Osteocyte (in vitro differentiated cells): Measurements from ENCODE around the gene HADHA. TPM values are rescaled to one million over a fixed set of nuclear protein-coding genes. Genes with fewer than 3 reads are reported as not detected.
A peak's percentile ranks its signal among the peaks of the same experiment; 100 is the strongest.

Experiments used
- DNase-seq: peaks from one replicate; pipeline ENCODE4 v3.0.0; 2021; ENCODE audit warnings: mixed read lengths; ENCODE audit not compliant: unreplicated experiment; ENCODE audit errors: extremely low spot score
- H3K27ac Mint-ChIP-seq: one replicate; pipeline ENCODE4 v1.8.0; 2021; ENCODE audit warnings: mild to moderate bottlenecking, mixed read lengths; ENCODE audit not compliant: unreplicated experiment
- H3K27me3 Mint-ChIP-seq: one replicate; pipeline ENCODE4 v1.8.0; 2021; ENCODE audit warnings: mixed read lengths; ENCODE audit not compliant: unreplicated experiment
- H3K36me3 Mint-ChIP-seq: one replicate; pipeline ENCODE4 v1.8.0; 2021; ENCODE audit warnings: mixed read lengths; ENCODE audit not compliant: unreplicated experiment
- H3K4me1 Mint-ChIP-seq: one replicate; pipeline ENCODE4 v1.8.0; 2021; ENCODE audit warnings: mixed read lengths; ENCODE audit not compliant: unreplicated experiment
- H3K4me3 Mint-ChIP-seq: one replicate; pipeline ENCODE4 v1.8.0; 2021; ENCODE audit warnings: mild to moderate bottlenecking, moderate library complexity, mixed read lengths; ENCODE audit not compliant: unreplicated experiment
- H3K9me3 Mint-ChIP-seq: one replicate; pipeline ENCODE4 v1.8.0; 2021; ENCODE audit warnings: mixed read lengths; ENCODE audit not compliant: unreplicated experiment
- total RNA-seq: library from RNA; stranded (reverse); gene quantifications from 2 replicates; pipeline ENCODE4 v1.2.1, GENCODE V29; 2021
- TF ChIP-seq, protein P1 (sequence below): fragments of 200-600 bp; sonication (generic); IDR thresholded peaks from 2 replicates; pipeline ENCODE4 v1.5.0; 2021; ENCODE audit warnings: antibody characterized with exemption, mild to moderate bottlenecking, moderate library complexity

HADHA gene
- total RNA-seq, 1 donor from 2014 or later: 114 TPM

DNA sequence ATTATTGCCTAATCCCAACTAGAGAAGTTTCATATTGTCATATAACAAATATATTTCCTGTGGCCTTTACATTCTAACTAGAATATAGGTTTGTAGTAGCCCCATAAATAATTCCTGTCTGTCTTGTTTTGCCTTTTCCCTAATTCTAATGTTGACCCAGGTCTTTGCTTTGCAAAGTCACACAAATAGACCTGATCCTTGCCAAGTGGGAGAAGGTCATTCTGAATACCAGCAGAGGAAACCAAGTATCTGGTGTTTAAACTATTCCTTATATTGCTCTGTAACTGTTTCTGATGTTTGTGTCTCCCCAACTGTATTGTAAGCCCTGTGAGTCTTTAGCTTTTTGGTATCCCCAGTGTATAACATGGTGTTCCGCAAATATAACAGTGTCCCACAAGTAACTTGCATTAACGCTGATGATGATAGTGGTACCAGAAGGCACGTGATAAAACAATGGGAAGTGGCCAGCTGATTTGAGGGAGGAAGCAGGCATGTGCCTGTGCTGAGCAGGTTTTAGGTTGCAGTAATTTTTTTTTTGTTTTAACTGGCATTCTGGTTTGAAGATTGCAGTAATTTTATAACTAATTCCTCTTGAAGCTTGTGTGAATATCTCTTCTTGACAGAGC lies 11.4 kb upstream of the HADHA start:
- Mint-ChIP-seq H3K4me1 (no peaks in the 10 kb centered on the region), H3K36me3 (peaks cover 9% of the 10 kb centered on the region), H3K9me3 (no peaks in the 10 kb centered on the region), H3K27ac (no peak overlapping the region), H3K4me3 (no peak overlapping the region), H3K27me3 (no peaks in the 10 kb centered on the region)
- no peak for DNase-seq
- TF ChIP-seq, protein P1, sequence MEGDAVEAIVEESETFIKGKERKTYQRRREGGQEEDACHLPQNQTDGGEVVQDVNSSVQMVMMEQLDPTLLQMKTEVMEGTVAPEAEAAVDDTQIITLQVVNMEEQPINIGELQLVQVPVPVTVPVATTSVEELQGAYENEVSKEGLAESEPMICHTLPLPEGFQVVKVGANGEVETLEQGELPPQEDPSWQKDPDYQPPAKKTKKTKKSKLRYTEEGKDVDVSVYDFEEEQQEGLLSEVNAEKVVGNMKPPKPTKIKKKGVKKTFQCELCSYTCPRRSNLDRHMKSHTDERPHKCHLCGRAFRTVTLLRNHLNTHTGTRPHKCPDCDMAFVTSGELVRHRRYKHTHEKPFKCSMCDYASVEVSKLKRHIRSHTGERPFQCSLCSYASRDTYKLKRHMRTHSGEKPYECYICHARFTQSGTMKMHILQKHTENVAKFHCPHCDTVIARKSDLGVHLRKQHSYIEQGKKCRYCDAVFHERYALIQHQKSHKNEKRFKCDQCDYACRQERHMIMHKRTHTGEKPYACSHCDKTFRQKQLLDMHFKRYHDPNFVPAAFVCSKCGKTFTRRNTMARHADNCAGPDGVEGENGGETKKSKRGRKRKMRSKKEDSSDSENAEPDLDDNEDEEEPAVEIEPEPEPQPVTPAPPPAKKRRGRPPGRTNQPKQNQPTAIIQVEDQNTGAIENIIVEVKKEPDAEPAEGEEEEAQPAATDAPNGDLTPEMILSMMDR: no peak

DNA sequence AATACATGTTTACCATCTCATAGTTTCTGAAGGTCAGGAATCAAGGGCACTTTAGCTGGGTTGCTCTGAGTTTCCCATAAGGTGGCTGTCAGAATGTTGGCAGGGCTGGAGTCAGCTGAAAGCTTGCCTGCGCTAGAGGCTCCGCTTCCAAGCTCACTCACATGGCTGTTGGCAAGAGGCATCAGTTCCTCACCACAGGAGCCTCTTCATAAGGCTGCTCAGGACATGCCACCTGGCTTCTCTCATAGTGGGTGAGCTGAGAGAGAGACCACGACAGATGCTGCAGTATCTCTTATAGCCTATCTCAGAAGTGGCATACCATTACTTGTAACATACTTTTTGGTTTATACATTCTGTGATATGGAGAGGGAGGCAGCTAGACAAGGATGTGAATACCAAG lies 7.5 kb upstream of the HADHA start:
- Mint-ChIP-seq H3K4me1 (peaks cover 4% of the 10 kb centered on the region), H3K4me3 (no peak overlapping the region), H3K27ac (no peak overlapping the region), H3K36me3 (peaks cover 2% of the 10 kb centered on the region), H3K9me3 (no peaks in the 10 kb centered on the region), H3K27me3 (no peaks in the 10 kb centered on the region)
- TF ChIP-seq, protein P1: no peak
- no peak for DNase-seq

- no peaks in the 10 kb centered on the region for H3K36me3 Mint-ChIP-seq
- H3K27me3 Mint-ChIP-seq: no peaks in the 10 kb centered on the region
- no peak overlapping the region for H3K27ac Mint-ChIP-seq
- TF ChIP-seq, protein P1: no peak
- no peak overlapping the region for H3K4me3 Mint-ChIP-seq
- no peak for DNase-seq
- no peaks in the 10 kb centered on the region for H3K9me3 Mint-ChIP-seq
- H3K4me1 Mint-ChIP-seq: peaks cover 18% of the 10 kb centered on the region
Measured at GRCh38 chr2:26249625-26250024, 5.2 kb upstream of the HADHA start.

GRCh38 chr2:26246818-26247217 lies 2.4 kb upstream of the HADHA start:
- TF ChIP-seq, protein P1: no peak
- Mint-ChIP-seq H3K9me3 (no peaks in the 10 kb centered on the region), H3K4me1 (peaks cover 31% of the 10 kb centered on the region), H3K27me3 (no peaks in the 10 kb centered on the region), H3K36me3 (no peaks in the 10 kb centered on the region), H3K4me3 (peak overlapping the region; percentile 100), H3K27ac (no peak overlapping the region)
- DNase-seq: no peak

DNA sequence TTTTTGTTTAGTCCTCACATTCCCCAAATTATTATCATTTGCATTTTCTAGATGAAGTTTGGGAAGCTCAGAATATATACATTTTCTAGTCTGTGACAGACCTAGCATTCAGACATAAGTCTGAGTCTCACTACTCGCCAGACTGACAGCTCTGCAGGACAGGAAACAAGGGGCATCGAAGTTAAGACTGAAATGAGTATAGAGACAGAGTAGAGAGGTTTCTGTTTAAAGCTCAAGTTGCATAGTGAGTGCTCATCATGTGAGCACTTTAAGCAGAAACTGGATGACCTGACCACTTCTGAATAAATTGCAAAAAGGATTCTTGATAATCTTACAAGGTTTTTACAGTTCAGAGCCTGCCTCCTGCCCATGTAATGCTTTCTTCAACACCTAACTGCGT lies 1.4 kb upstream of the HADHA start:
- TF ChIP-seq, protein P1: no peak
- H3K36me3 Mint-ChIP-seq: no peaks in the 10 kb centered on the region
- H3K4me3 Mint-ChIP-seq: peak overlapping the region; percentile 100
- H3K27ac Mint-ChIP-seq: peak overlapping the region; percentile 100
- H3K27me3 Mint-ChIP-seq: no peaks in the 10 kb centered on the region
- DNase-seq: no peak
- H3K9me3 Mint-ChIP-seq: no peaks in the 10 kb centered on the region
- peaks cover 34% of the 10 kb centered on the region for H3K4me1 Mint-ChIP-seq
